ENCODE measurements around the gene DNAJC5. TPM values are rescaled to one million over a fixed set of nuclear protein-coding genes. Genes with fewer than 3 reads are reported as not detected.

DNAJC5 gene
- total RNA-seq, 6 donors from 2014 or later = 44.6 to 66.0 (median 60.7) TPM

GRCh38 chr20:63854766-63855362 is 40.1 kb upstream of the DNAJC5 start:
- Histone ChIP-seq H3K27ac (peak overlapping the region; percentile 82 to 91 (median 87)), H3K9me3 (no peaks in the 10 kb centered on the region), H3K4me1 (peaks cover 49 to 60% (median 56%) of the 10 kb centered on the region in 4 donors), H3K4me3 (peak overlapping the region; percentile 2 to 32 (median 17)), H3K27me3 (peaks cover 0 to 5% (median 0%) of the 10 kb centered on the region in 4 donors), H3K36me3 (no peaks in the 10 kb centered on the region)
- ATAC-seq (ENCODE audit: low FRiP score in 2 of 2) (peak in 1 of 2 donors; percentile 6), DNase-seq (peak in 1 of 2 donors; percentile 79)
- 3 to 13% methylated on average over 15 to 19 of the region's 26 CpGs for WGBS, 2 donors
- TF ChIP-seq CTCF (IDR thresholded peaks at IDR 0.05) (no peak), POLR2AphosphoS5 (IDR thresholded peaks at IDR 0.05) (no peak), EP300 (IDR thresholded peaks at IDR 0.05) (no peak), POLR2A (IDR thresholded peaks at IDR 0.05) (no peak)

- DNase-seq (peak in 1 of 2 donors; percentile 69), ATAC-seq (ENCODE audit: low FRiP score in 2 of 2) (no peak)
- Histone ChIP-seq H3K4me1 (peaks cover 49 to 63% (median 56%) of the 10 kb centered on the region in 4 donors), H3K9me3 (no peaks in the 10 kb centered on the region), H3K4me3 (peak overlapping the region in 3 of 4 donors; percentile 2 to 32 (median 30)), H3K27ac (peak overlapping the region; percentile 82 to 91 (median 87)), H3K36me3 (no peaks in the 10 kb centered on the region), H3K27me3 (peaks cover 0 to 5% (median 0%) of the 10 kb centered on the region in 4 donors)
- 3 to 65% methylated on average over 6 to 16 of the region's 36 CpGs for WGBS, 2 donors
- TF ChIP-seq POLR2A (IDR thresholded peaks at IDR 0.05) (no peak), POLR2AphosphoS5 (IDR thresholded peaks at IDR 0.05) (no peak), EP300 (IDR thresholded peaks at IDR 0.05) (no peak), CTCF (IDR thresholded peaks at IDR 0.05) (no peak)
Measured at GRCh38 chr20:63855363-63856097, 39.4 kb upstream of the DNAJC5 start.

- H3K36me3 ChIP-seq = peaks cover 0 to 3% (median 1%) of the 10 kb centered on the region in 4 donors
- peaks cover 49 to 69% (median 58%) of the 10 kb centered on the region in 4 donors for H3K4me1 ChIP-seq
- H3K9me3 ChIP-seq = no peaks in the 10 kb centered on the region
- WGBS, 2 donors = 76% methylated on average over 16 to 22 of the region's 22 CpGs
- peak overlapping the region in 2 of 4 donors; percentile 88 to 91 for H3K27ac ChIP-seq
- no peak overlapping the region for H3K4me3 ChIP-seq
- no peak for TF ChIP-seq POLR2A (IDR thresholded peaks at IDR 0.05)
- no peak for TF ChIP-seq POLR2AphosphoS5 (IDR thresholded peaks at IDR 0.05)
- no peak for TF ChIP-seq CTCF (IDR thresholded peaks at IDR 0.05)
- no peak for TF ChIP-seq EP300 (IDR thresholded peaks at IDR 0.05)
- DNase-seq = peak in 1 of 2 donors; percentile 76
- H3K27me3 ChIP-seq = peaks cover 0 to 5% (median 0%) of the 10 kb centered on the region in 4 donors
- ATAC-seq (ENCODE audit: low FRiP score in 2 of 2) = no peak
Measured at GRCh38 chr20:63856098-63856511, 38.8 kb upstream of the DNAJC5 start.

- DNase-seq (peak in 1 of 2 donors; percentile 61), ATAC-seq (ENCODE audit: low FRiP score in 2 of 2) (peak in 1 of 2 donors; percentile 7)
- Histone ChIP-seq H3K27me3 (peaks cover 0 to 5% (median 0%) of the 10 kb centered on the region in 4 donors), H3K9me3 (no peaks in the 10 kb centered on the region), H3K36me3 (peaks cover 0 to 19% (median 13%) of the 10 kb centered on the region in 4 donors), H3K4me1 (peaks cover 50 to 77% (median 58%) of the 10 kb centered on the region in 4 donors), H3K27ac (peak overlapping the region; percentile 42 to 80 (median 66)), H3K4me3 (no peak overlapping the region)
- TF ChIP-seq POLR2A (IDR thresholded peaks at IDR 0.05) = no peak
- TF ChIP-seq POLR2AphosphoS5 (IDR thresholded peaks at IDR 0.05) = no peak
- no peak for TF ChIP-seq CTCF (IDR thresholded peaks at IDR 0.05)
- no peak for TF ChIP-seq EP300 (IDR thresholded peaks at IDR 0.05)
- 30 to 34% methylated on average over 10 to 12 of the region's 14 CpGs for WGBS, 2 donors
Measured at GRCh38 chr20:63857764-63858392, 37.0 kb upstream of the DNAJC5 start.

All from upper lobe of left lung (tissue), 6 donors.